Activated CD8-positive, alpha-beta T cell treated with anti-CD3 and anti-CD28 coated beads for 36 hours (primary cell): ENCODE data around the gene NUDT8. TPM values are rescaled to one million over a fixed set of nuclear protein-coding genes. Genes with fewer than 3 reads are reported as not detected.
A peak's percentile ranks its signal among the peaks of the same experiment; 100 is the strongest.
"Not testable (repeated sequence)": the region's sequence is repeated elsewhere in the genome, so short reads cannot be mapped to it uniquely, and the experiment has no call there.

ENCODE experiments used
- ATAC-seq: fragments of 200-7000 bp; cut with Tn5 transposase; one replicate; pipeline ENCODE4 v1.10.0; 2021; ENCODE audit warnings: mild to moderate bottlenecking, moderate library complexity
- CTCF ChIA-PET: fragments of 350-600 bp; sonication (Branson Sonifier 250); formaldehyde crosslinking; loops from one replicate; lab custom pipeline; 2021; ENCODE audit warnings: antibody characterized with exemption; lab: Charles Lee
- POLR2A ChIA-PET: fragments of 350-600 bp; sonication (Branson Sonifier 250); formaldehyde crosslinking; loops from one replicate; lab custom pipeline; 2021; ENCODE audit warnings: antibody characterized with exemption; lab: Charles Lee
- DNase-seq: peaks from one replicate; pipeline ENCODE4 v3.0.0-alpha.2; 2020
- H3K27ac Mint-ChIP-seq: one replicate; pipeline ENCODE4 v1.8.0; 2021; ENCODE audit warnings: mild to moderate bottlenecking, mixed read lengths
- H3K27me3 Mint-ChIP-seq: one replicate; pipeline ENCODE4 v1.8.0; 2021; ENCODE audit warnings: mixed read lengths
- H3K36me3 Mint-ChIP-seq: one replicate; pipeline ENCODE4 v1.8.0; 2021; ENCODE audit warnings: low read depth, mixed read lengths
- H3K4me1 Mint-ChIP-seq: one replicate; pipeline ENCODE4 v1.8.0; 2021; ENCODE audit warnings: low read depth, mixed read lengths
- H3K4me3 Mint-ChIP-seq: one replicate; pipeline ENCODE4 v1.8.0; 2021; ENCODE audit warnings: mild to moderate bottlenecking, moderate library complexity, mixed read lengths
- H3K9me3 Mint-ChIP-seq: one replicate; pipeline ENCODE4 v1.8.0; 2021; ENCODE audit warnings: mixed read lengths
- CTCF ChIP-seq: fragments of 200-600 bp; IDR thresholded peaks from one replicate; pipeline ENCODE4 v1.8.0; 2022; ENCODE audit warnings: antibody characterized with exemption, mild to moderate bottlenecking
- intact Hi-C: fragments of 100-400 bp; cut with micrococcal nuclease; formaldehyde crosslinking; loops from one replicate; pipeline ENCODE4 v1.10.0; 2022
- total RNA-seq, 2 experiments: library from RNA; stranded (reverse); gene quantifications; one replicate each; pipeline ENCODE4 v1.2.3, GENCODE V29; 2021

Gene NUDT8
- total RNA-seq, 2 experiments from 2014 or later = 35.5 to 39.5 TPM

DNA sequence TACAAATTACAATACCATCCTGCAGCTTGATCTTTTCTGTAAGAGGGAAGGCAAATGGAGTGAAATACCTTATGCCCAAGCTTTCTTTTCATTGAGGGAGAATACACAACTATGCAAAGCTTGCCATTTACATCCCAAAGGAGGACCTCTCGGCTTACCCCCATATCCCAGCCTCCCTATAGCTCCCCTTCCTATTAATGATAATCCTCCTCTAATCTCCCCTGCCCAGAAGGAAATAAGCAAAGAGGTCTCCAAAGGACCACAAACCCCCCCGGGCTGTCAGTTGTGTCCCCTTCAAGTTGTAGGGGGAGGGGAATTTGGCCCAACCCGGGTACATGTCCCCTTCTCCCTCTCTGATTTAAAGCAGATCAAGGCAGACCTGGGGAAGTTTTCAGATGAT lies 7.8 kb downstream of the NUDT8 start:
- POLR2A ChIA-PET, H3K4me3 Mint-ChIP-seq, DNase-seq, H3K4me1 Mint-ChIP-seq, H3K9me3 Mint-ChIP-seq, H3K36me3 Mint-ChIP-seq, intact Hi-C loops, H3K27ac Mint-ChIP-seq, H3K27me3 Mint-ChIP-seq, ATAC-seq: not testable (repeated sequence)
- CTCF ChIA-PET = interaction anchor here (1.3 kb wide), 1 partner anchor 14 kb away, joined by 3 read pairs; no protein-coding TSS in a partner anchor

DNA sequence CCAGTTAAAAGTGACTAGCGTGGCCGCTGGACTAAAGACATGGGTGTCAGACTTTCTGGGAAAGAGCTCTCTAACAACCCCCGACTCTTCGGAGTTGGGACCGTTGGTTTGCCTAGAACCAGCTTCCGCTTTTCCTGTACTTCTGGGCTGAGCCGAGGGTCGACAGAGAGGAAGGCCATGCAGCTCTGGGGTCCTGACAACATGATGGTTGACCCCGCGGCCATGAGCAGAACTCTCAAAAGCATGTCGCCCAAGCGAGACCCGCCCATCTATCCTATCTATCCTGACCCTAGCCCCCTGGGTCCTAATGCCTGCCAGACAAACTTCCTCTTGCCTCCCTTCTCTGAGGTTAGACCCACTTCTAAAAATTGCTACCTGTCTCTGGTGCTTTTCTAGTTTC lies 9.1 kb downstream of the NUDT8 start:
- H3K9me3 Mint-ChIP-seq, H3K4me3 Mint-ChIP-seq, H3K4me1 Mint-ChIP-seq, DNase-seq, ATAC-seq, H3K27ac Mint-ChIP-seq, H3K27me3 Mint-ChIP-seq, H3K36me3 Mint-ChIP-seq, intact Hi-C loops, POLR2A ChIA-PET: not testable (repeated sequence)
- CTCF ChIA-PET = interaction anchor here (2.2 kb wide), 1 partner anchor 9 kb away, joined by 10 read pairs; the partner anchor contains the start of gene NUDT8

DNA sequence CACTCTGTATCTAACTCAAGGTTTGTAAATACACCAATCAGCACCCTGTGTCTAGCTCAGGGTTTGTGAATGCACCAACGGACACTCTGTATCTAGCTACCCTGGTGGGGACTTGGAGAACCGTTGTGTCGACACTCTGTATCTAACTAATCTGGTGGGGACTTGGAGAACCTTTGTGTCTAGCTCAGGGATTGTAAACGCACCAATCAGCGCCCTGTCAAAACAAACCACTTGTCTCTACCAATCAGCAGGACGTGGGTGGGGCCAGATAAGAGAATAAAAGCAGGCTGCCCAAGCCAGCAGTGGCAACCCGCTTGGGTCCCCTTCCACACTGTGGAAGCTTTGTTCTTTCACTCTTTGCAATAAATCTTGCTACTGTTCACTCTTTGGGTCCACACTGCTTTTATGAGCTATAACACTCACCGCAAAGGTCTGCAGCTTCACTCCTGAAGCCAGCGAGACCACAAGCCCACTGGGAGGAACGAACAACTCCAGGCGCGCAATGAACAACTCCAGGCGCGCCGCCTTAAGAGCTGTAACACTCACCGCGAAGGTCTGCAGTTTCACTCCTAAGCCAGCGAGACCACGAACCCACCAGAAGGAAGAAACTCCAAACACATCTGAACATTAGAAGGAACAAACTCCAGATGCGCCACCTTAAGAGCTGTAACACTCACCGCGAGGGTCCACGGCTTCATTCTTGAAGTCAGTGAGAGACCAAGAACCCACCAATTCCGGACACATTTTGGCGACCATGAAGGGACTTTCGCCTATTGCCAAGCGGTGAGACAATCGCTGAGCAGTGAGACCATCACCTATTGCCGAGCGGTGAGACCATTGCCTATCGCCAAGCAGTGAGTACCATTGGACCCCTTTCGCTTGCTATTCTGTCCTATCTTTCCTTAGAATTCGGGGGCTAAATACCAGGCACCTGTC lies 9.8 kb downstream of the NUDT8 start:
- intact Hi-C loops, H3K27ac Mint-ChIP-seq: not testable (repeated sequence)
- POLR2A ChIA-PET = interaction anchor here (0.8 kb wide), 1 partner anchor 9 kb away, joined by 3 read pairs; no protein-coding TSS in a partner anchor

DNA sequence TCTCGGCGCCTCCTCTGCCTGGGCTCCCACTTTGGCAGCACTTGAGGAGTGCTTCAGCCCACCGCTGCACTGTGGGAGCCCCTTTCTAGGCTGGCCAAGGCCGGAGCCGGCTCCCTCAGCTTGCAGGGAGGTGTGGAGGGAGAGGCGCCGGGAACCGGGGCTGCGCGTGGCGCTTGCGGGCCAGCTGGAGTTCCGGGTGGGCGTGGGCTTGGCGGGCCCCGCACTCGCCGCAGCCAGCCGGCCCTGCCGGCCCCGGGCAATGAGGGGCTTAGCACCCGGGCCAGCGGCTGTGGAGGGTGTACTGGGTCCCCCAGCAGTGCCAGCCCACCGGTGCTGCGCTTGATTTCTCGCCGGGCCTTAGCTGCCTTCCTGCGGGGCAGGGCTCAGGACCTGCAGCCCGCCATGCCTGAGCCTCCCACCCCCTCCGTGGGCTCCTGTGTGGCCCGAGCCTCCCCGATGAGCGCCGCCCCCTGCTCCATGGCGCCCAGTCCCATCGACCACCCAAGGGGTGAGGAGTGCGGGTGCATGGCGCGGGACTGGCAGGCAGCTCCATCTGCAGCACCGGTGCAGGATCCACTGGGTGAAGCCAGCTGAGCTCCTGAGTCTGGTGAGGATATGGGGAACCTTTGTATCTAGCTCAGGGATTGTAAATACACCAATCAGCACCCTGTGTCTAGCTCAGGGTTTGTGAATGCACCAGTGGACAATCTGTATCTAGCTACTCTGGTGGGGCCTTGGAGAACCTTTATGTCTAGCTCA lies 10.7 kb downstream of the NUDT8 start:
- H3K9me3 Mint-ChIP-seq, H3K27ac Mint-ChIP-seq, H3K4me3 Mint-ChIP-seq, H3K36me3 Mint-ChIP-seq, DNase-seq, intact Hi-C loops, ATAC-seq, H3K27me3 Mint-ChIP-seq: not testable (repeated sequence)
- ChIA-PET CTCF (interaction anchor here (2.2 kb wide), 1 partner anchor 10 kb away, joined by 10 read pairs; the partner anchor contains the start of gene NUDT8), POLR2A (interaction anchor here (0.8 kb wide), 1 partner anchor 10 kb away, joined by 3 read pairs; no protein-coding TSS in a partner anchor)
- peaks cover 13% of the 10 kb centered on the region for H3K4me1 Mint-ChIP-seq

More for the DNA sequence above, 9.8 kb downstream of the NUDT8 start:
- not testable (repeated sequence) for H3K36me3 Mint-ChIP-seq, ATAC-seq, H3K4me1 Mint-ChIP-seq, H3K27me3 Mint-ChIP-seq, DNase-seq, H3K9me3 Mint-ChIP-seq, H3K4me3 Mint-ChIP-seq
- CTCF ChIA-PET = interaction anchor here (2.2 kb wide), 1 partner anchor 9 kb away, joined by 10 read pairs; the partner anchor contains the start of gene NUDT8

GRCh38 chr11:67617243-67617953 lies 12.3 kb downstream of the NUDT8 start:
- intact Hi-C loops = no loop called here
- POLR2A ChIA-PET = interaction anchor here (0.6 to 1.7 kb wide), 4 partner anchors 9 to 40 kb away, joined by 3 to 10 read pairs (median 3); partner anchors contain the start of gene NUDT8

More at GRCh38 chr11:67617243-67617953, 12.3 kb downstream of the NUDT8 start:
- ATAC-seq (no peak), DNase-seq (no peak)
- Mint-ChIP-seq H3K4me3 (peak overlapping the region; percentile 77), H3K9me3 (no peaks in the 10 kb centered on the region), H3K27ac (peak overlapping the region; percentile 19), H3K36me3 (peaks cover 4% of the 10 kb centered on the region), H3K4me1 (peaks cover 26% of the 10 kb centered on the region), H3K27me3 (no peaks in the 10 kb centered on the region)
- TF ChIP-seq CTCF = no peak
- CTCF ChIA-PET = interaction anchor here (1.0 to 6.2 kb wide), 3 partner anchors 12 to 45 kb away, joined by 3 to 89 read pairs (median 4); partner anchors contain the start of gene NUDT8
